OCI-LY1 (cell line): ENCODE data around the gene NELL2.

ENCODE experiments used
- H2AFZ ChIP-seq: fragments of 200-600 bp; sonication (generic), shearing (Covaris generic); 2 replicates; pipeline ENCODE4 v1.6.0; 2014; ENCODE audit warnings: antibody characterized with exemption, mild to moderate bottlenecking, low read length
- H3F3A ChIP-seq: fragments of 200-600 bp; sonication (generic), shearing (Covaris generic); 2 replicates; pipeline ENCODE4 v1.6.0; 2014; ENCODE audit warnings: mild to moderate bottlenecking, antibody characterized with exemption, low read length, moderate library complexity; ENCODE audit not compliant: insufficient read depth
- H3K27ac ChIP-seq: fragments of 200-600 bp; sonication (generic); 2 replicates; pipeline ENCODE4 v1.5.1; 2014; ENCODE audit warnings: low read length, mixed run types, mild to moderate bottlenecking, low read depth; ENCODE audit not compliant: poor library complexity, severe bottlenecking
- H3K27me3 ChIP-seq: fragments of 200-600 bp; sonication (generic); 2 replicates; pipeline ENCODE4 v1.6.0; 2014; ENCODE audit warnings: antibody characterized with exemption, mild to moderate bottlenecking, low read length, moderate library complexity; ENCODE audit not compliant: insufficient read depth
- H3K36me3 ChIP-seq: fragments of 200-600 bp; sonication (generic); 2 replicates; pipeline ENCODE4 v1.6.1; 2014; ENCODE audit warnings: mild to moderate bottlenecking, antibody characterized with exemption, low read length, moderate library complexity, mixed read lengths; ENCODE audit not compliant: insufficient read depth
- H3K4me1 ChIP-seq: fragments of 200-600 bp; sonication (generic); 2 replicates; pipeline ENCODE4 v1.5.1; 2014; ENCODE audit warnings: mild to moderate bottlenecking, low read length, moderate library complexity; ENCODE audit not compliant: insufficient read depth, severe bottlenecking
- H3K4me2 ChIP-seq: fragments of 200-600 bp; sonication (generic), shearing (Covaris generic); 2 replicates; pipeline ENCODE4 v1.6.1; 2014; ENCODE audit warnings: low read length
- H3K4me3 ChIP-seq: fragments of 200-600 bp; sonication (generic); 2 replicates; pipeline ENCODE4 v1.5.1; 2014; ENCODE audit warnings: low read length, low read depth, mild to moderate bottlenecking, mixed read lengths; ENCODE audit not compliant: poor library complexity, severe bottlenecking
- H3K79me2 ChIP-seq: fragments of 200-600 bp; shearing (Covaris generic); 2 replicates; pipeline ENCODE4 v1.6.1; 2016; ENCODE audit warnings: mixed run types, low read length, mixed read lengths; ENCODE audit not compliant: insufficient read depth
- H3K9ac ChIP-seq: fragments of 200-600 bp; sonication (generic), shearing (Covaris generic); 2 replicates; pipeline ENCODE4 v1.6.1; 2014; ENCODE audit warnings: mild to moderate bottlenecking, low read length, mixed read lengths
- H3K9me2 ChIP-seq: fragments of 200-600 bp; sonication (generic), shearing (Covaris generic); 2 replicates; pipeline ENCODE4 v1.6.1; 2014; ENCODE audit warnings: low read depth, mild to moderate bottlenecking, low read length, mixed read lengths
- H3K9me3 ChIP-seq: fragments of 200-600 bp; shearing (Covaris generic); 2 replicates; pipeline ENCODE4 v1.6.1; 2014; ENCODE audit warnings: low read length, mixed read lengths
- H4K20me1 ChIP-seq: fragments of 200-600 bp; sonication (generic), shearing (Covaris generic); 2 replicates; pipeline ENCODE4 v1.6.0; 2016; ENCODE audit warnings: mild to moderate bottlenecking, low read length; ENCODE audit not compliant: insufficient read depth
- EZH2 ChIP-seq: fragments of 200-600 bp; sonication (generic), shearing (Covaris generic); IDR thresholded peaks from 2 replicates; pipeline ENCODE4 v1.8.0; 2017; ENCODE audit warnings: borderline replicate concordance, mixed run types, mild to moderate bottlenecking, antibody characterized with exemption, low read length, moderate library complexity, mixed read lengths
- TF ChIP-seq, protein P1 (sequence below): fragments of 200-600 bp; sonication (generic), shearing (Covaris generic); IDR thresholded peaks from 2 replicates; pipeline ENCODE4 v1.5.1; 2017; ENCODE audit warnings: mild to moderate bottlenecking, antibody characterized with exemption, low read length, moderate library complexity, mixed read lengths

The NELL2 gene

DNA sequence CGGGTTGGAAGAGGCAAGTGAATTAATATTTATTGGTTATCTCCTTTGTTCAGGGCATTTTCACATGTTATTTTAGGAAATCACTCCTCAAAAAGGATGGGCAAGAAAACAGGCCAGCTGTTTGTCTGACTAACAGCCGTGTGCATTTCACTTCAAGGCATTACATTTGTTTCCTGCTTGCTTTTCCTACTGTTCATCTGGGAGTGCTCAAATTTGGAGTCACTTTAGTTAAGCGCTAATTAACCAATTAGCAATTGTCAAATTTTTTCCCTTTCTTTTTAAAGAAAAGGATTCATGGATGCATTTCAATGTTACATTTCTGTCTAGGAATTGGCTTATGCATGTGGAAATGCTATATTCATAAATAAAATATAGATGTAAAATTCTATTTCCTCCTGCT, 415.9 kb downstream of the NELL2 start:
- H3K9ac ChIP-seq = no peak overlapping the region
- H3K27me3 ChIP-seq = no peaks in the 10 kb centered on the region
- H3F3A ChIP-seq = no peaks in the 10 kb centered on the region
- H4K20me1 ChIP-seq = no peaks in the 10 kb centered on the region
- no peaks in the 10 kb centered on the region for H3K79me2 ChIP-seq
- no peak overlapping the region for H3K4me3 ChIP-seq
- no peaks in the 10 kb centered on the region for H3K9me3 ChIP-seq
- no peak overlapping the region for H2AFZ ChIP-seq
- H3K9me2 ChIP-seq = no peaks in the 10 kb centered on the region
- H3K36me3 ChIP-seq = no peaks in the 10 kb centered on the region
- peaks cover 7% of the 10 kb centered on the region for H3K4me1 ChIP-seq
- TF ChIP-seq, protein P1, sequence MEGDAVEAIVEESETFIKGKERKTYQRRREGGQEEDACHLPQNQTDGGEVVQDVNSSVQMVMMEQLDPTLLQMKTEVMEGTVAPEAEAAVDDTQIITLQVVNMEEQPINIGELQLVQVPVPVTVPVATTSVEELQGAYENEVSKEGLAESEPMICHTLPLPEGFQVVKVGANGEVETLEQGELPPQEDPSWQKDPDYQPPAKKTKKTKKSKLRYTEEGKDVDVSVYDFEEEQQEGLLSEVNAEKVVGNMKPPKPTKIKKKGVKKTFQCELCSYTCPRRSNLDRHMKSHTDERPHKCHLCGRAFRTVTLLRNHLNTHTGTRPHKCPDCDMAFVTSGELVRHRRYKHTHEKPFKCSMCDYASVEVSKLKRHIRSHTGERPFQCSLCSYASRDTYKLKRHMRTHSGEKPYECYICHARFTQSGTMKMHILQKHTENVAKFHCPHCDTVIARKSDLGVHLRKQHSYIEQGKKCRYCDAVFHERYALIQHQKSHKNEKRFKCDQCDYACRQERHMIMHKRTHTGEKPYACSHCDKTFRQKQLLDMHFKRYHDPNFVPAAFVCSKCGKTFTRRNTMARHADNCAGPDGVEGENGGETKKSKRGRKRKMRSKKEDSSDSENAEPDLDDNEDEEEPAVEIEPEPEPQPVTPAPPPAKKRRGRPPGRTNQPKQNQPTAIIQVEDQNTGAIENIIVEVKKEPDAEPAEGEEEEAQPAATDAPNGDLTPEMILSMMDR = no peak
- TF ChIP-seq EZH2 = no peak
- H3K4me2 ChIP-seq = no peak overlapping the region
- no peak overlapping the region for H3K27ac ChIP-seq

DNA sequence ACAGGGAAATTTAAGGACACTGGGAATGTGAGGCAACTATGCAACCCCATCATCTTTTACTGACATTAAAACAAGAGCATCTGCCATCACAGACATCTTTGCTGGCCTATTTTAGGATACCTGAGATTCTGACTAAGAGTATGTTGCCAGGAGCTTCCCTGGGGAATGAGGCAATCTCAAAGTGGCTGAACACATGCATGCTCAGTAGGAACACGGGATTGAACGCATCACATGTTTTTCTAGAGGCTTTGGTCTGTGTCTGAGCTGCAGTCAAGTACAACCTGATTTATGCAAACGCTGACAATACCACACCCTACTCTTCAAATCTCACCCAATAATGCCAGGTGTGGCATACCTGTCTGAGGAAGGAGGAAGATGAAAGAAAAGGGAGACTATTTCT, 416.5 kb downstream of the NELL2 start:
- Histone ChIP-seq H3K36me3 (no peaks in the 10 kb centered on the region), H3K9me2 (no peaks in the 10 kb centered on the region), H3K27me3 (no peaks in the 10 kb centered on the region), H3K9ac (no peak overlapping the region), H3K4me1 (peaks cover 7% of the 10 kb centered on the region), H3K4me3 (no peak overlapping the region), H3K4me2 (no peak overlapping the region), H3K9me3 (no peaks in the 10 kb centered on the region), H3K27ac (no peak overlapping the region), H3F3A (no peaks in the 10 kb centered on the region), H2AFZ (no peak overlapping the region), H4K20me1 (no peaks in the 10 kb centered on the region), H3K79me2 (no peaks in the 10 kb centered on the region)
- TF ChIP-seq, protein P1 = no peak
- TF ChIP-seq EZH2 = no peak
